HG02610 (cell line): ENCODE results near the gene OXTR.
"Not testable (repeated sequence)": the region's sequence is repeated elsewhere in the genome, so short reads cannot be mapped to it uniquely, and the experiment has no call there.

ENCODE experiments used
- ATAC-seq: cut with Tn5 transposase; IDR thresholded peaks from one replicate; pipeline ENCODE4 v1.9.1; 2021; ENCODE audit warnings: mild to moderate bottlenecking, moderate library complexity; ENCODE audit not compliant: unreplicated experiment

OXTR gene

GRCh38 chr3:8743021-8743601, 26.3 kb downstream of the OXTR start:
- ATAC-seq, result no peak

GRCh38 chr3:8741581-8742261, 27.7 kb downstream of the OXTR start:
- no peak for ATAC-seq

GRCh38 chr3:8739757-8740504, 29.5 kb downstream of the OXTR start:
- ATAC-seq, result no peak

- no peak for ATAC-seq
These were observed 30.8 kb downstream of the OXTR start for GRCh38 chr3:8738639-8739038.

GRCh38 chr3:8737823-8738222, 31.6 kb downstream of the OXTR start:
- ATAC-seq, result no peak

- ATAC-seq, result no peak
These were observed 32.1 kb downstream of the OXTR start for GRCh38 chr3:8737301-8737700.

- ATAC-seq, result no peak
These were observed 33.0 kb downstream of the OXTR start for GRCh38 chr3:8736436-8736835.

- ATAC-seq, result no peak
These were observed 34.5 kb downstream of the OXTR start for GRCh38 chr3:8734908-8735307.

GRCh38 chr3:8734137-8734878, 35.1 kb downstream of the OXTR start:
- no peak for ATAC-seq

- no peak for ATAC-seq
These were observed 35.9 kb downstream of the OXTR start, which contains the start of gene CAV3 for GRCh38 chr3:8733332-8734094. TSS of gene CAV3 (plus strand) at chr3:8733802. CDS start at chr3:8733877, 75 bp downstream.

- ATAC-seq, result no peak
These were observed 37.0 kb downstream of the OXTR start for GRCh38 chr3:8732413-8732812.

GRCh38 chr3:8730656-8731055, 38.8 kb downstream of the OXTR start:
- no peak for ATAC-seq

GRCh38 chr3:8729479-8729878, 39.9 kb downstream of the OXTR start:
- ATAC-seq, result no peak

- ATAC-seq, result no peak
These were observed 41.6 kb downstream of the OXTR start for GRCh38 chr3:8727605-8728512.

- ATAC-seq, result no peak
These were observed 45.2 kb downstream of the OXTR start for GRCh38 chr3:8724108-8724752.

GRCh38 chr3:8723612-8724011, 45.8 kb downstream of the OXTR start:
- ATAC-seq, result no peak

- ATAC-seq, result no peak
These were observed 46.6 kb downstream of the OXTR start for GRCh38 chr3:8722808-8723207.

GRCh38 chr3:8715757-8716156, 53.7 kb downstream of the OXTR start:
- not testable (repeated sequence) for ATAC-seq
